Measurements from ENCODE around the gene CAPZB. TPM values are rescaled to one million over a fixed set of nuclear protein-coding genes. Genes with fewer than 3 reads are reported as not detected.
"Not testable (repeated sequence)": the region's sequence is repeated elsewhere in the genome, so short reads cannot be mapped to it uniquely, and the experiment has no call there.

CAPZB gene
- total RNA-seq, 1 experiment from 2014 or later = 99.7 TPM

DNA sequence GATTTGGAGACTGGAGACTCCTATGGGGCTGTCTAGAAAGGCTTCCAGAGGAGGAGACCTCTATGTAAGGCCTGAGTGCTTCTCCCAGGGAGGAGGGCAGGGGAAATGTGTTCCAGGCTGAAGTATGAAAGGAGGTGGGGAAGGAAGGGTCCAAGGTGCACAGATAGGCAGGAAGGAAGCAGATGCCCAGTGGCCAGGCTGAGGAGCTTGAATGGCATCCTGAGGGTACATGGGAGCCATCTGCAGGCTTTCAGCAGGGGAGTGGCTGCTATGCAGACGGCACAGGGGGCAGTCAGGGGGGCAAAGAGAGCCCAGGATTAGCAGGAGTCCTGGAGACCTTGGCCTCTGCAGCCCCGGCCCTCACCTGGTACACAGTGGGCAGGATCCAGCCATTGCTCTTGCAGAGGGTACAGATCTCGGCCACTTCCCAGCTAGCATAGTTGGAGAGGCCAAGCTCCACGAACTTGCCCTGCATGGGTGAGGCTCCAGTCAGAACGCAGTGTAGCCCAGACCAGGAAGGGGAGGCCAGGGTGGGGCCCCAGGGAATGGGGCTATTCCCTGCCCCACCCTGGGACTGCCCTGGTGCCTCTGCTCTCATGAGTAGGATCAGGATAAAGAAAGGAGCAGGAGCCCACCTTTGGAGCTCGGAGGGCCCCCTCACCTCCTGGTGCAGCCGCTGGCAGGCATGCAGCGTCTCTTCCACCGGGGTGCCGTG lies 177.4 kb downstream of the CAPZB start:
- no peaks in the 10 kb centered on the region for H3K27me3 ChIP-seq
- no peak overlapping the region for H3K27ac ChIP-seq
- H3K9me3 ChIP-seq (replicated peaks) = no peaks in the 10 kb centered on the region
- DNase-seq = no peak
- peaks cover 41% of the 10 kb centered on the region for H3K36me3 ChIP-seq
- H3K4me3 ChIP-seq = no peak overlapping the region
- no peaks in the 10 kb centered on the region for H3K4me1 ChIP-seq

DNA sequence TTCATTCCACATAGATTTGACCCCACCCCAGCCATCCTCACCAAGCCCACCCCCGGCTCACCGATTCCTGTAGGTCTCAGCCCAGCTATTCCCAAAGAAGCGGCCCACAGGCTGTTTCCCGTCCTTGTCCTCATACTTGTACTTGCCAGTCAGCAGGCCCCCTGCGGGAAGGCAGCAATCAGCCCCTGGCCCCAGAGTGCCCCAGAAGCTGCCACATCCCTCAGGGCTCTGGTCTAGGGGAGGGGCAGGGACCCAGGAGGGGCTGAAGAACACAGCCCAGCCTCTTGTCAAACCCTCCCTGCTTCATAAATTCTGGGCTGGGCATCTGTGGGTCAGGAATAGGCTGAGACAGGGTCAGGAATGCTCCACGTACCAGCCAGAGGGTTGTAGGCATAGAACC lies 178.4 kb downstream of the CAPZB start:
- peaks cover 49% of the 10 kb centered on the region for H3K36me3 ChIP-seq
- DNase-seq = no peak

DNA sequence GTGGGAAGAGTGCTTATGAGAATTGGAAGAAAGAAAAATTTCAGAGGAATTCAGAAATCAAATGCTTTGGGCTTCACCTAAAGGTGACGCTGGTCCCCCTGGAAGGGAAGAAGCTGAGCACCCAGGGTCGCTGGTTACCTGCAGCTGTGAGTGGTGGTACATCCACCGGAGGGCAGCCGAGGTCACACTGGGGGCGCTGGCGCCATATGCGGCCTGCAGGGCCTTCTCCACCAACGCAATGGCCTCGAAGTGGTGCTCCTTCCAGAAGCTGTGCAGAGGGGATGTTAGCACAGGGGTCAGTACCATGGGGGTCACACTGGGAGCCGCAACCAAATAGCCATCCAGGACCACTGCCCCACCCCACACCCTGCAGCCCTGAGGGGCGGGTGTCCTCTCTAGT lies 179.5 kb downstream of the CAPZB start:
- Histone ChIP-seq H3K4me3 (no peak overlapping the region), H3K36me3 (peaks cover 49% of the 10 kb centered on the region), H3K9me3 (replicated peaks) (no peaks in the 10 kb centered on the region), H3K27ac (no peak overlapping the region), H3K27me3 (no peaks in the 10 kb centered on the region), H3K4me1 (no peaks in the 10 kb centered on the region)
- no peak for DNase-seq

More for the DNA sequence above, 178.4 kb downstream of the CAPZB start:
- Histone ChIP-seq H3K27me3 (no peaks in the 10 kb centered on the region), H3K27ac (no peak overlapping the region), H3K9me3 (replicated peaks) (no peaks in the 10 kb centered on the region), H3K4me1 (no peaks in the 10 kb centered on the region), H3K4me3 (no peak overlapping the region)

DNA sequence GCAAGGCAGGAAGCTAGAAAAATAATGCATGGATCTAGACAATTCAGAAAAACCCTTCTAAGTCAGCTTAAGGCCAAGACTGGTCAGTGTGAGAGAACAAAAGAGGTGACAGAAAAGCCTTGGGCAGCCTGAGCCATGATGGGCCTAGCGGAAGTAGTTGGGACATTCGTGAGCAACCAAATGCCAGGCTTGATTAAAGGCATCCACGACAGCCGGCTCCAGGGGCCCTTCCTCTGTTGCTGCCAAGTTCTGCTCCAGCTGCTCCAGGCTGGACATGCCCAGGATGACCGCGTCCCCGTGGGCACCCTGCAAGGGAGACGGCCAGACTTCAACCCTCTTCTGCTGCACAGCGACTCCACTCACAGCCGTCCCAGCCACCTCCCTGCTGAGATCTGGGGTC lies 181.3 kb downstream of the CAPZB start:
- not testable (repeated sequence) for DNase-seq; H3K27me3 ChIP-seq; H3K4me1 ChIP-seq; H3K9me3 ChIP-seq (replicated peaks); H3K27ac ChIP-seq; H3K4me3 ChIP-seq
- H3K36me3 ChIP-seq = peaks cover 47% of the 10 kb centered on the region

DNA sequence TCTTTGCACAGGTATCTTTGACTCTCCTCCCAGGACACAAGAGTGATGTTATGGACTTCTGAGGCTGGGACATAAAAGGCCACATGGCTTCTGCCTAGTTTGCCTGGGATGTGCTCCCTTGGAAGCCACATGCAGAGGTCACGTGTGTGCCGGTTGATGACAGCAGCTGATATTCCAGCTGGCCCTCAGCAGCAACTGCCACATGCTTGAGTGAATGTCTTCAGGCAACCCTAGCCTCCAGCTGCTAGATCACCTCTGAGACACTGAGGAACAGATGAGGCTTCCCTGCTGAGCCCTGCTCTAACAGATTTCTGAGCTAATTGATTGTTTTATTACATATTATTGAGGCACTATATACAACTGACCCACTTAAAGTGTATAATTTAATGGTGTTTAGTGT lies 185.1 kb downstream of the CAPZB start:
- H3K27ac ChIP-seq = no peak overlapping the region
- DNase-seq = peak in 1 of 2 experiments; percentile 30
- H3K36me3 ChIP-seq = peaks cover 26% of the 10 kb centered on the region
- H3K4me3 ChIP-seq = no peak overlapping the region
- no peaks in the 10 kb centered on the region; the same call in 1 of the 2 replicates for H3K9me3 ChIP-seq (replicated peaks)
- no peaks in the 10 kb centered on the region for H3K27me3 ChIP-seq
- no peaks in the 10 kb centered on the region for H3K4me1 ChIP-seq

DNA sequence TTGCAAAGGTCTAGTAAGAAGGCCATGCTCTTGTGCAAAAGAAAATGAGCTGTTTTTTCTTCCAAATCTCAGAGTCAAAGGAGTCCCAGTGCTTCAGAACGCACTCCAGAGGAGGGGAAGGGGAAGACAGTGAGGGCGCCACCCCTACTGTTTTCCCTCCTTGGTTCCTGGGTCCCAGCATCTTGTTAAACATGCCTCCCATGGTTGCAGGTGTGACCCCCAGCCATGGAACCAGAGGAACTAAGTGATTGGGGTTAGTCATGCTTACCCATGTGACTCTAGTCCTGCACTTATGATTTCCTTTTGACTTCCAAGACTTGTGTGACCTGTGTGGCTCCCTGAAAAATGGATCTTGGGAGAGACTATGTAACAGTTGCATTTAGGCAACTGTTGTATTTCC lies 190.7 kb downstream of the CAPZB start:
- Histone ChIP-seq H3K4me1 (no peaks in the 10 kb centered on the region), H3K27ac (no peak overlapping the region), H3K4me3 (no peak overlapping the region), H3K9me3 (replicated peaks) (peaks cover 11% of the 10 kb centered on the region; the same call in 1 of the 2 replicates), H3K27me3 (no peaks in the 10 kb centered on the region), H3K36me3 (no peaks in the 10 kb centered on the region)
- no peak for DNase-seq

DNA sequence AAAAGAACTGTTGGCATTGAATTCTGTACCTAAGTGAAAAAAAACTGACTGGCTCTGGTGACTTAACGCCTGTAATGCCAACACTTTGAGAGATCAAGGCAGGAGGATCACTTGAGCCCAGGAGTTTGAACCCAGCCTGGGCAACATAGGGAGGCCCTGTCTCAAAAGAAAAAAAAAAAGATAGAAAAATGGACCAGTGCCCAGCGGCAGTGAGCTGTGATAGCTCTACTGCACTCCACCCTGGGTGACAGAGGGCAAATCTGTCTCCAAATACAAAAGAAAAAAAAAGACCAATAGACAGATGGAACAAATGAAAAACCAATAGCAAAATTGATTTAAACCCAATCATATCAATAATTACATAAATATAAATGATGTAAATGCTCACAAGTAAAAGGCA lies 196.1 kb downstream of the CAPZB start:
- H3K27ac ChIP-seq = no peak overlapping the region
- DNase-seq = no peak
- no peaks in the 10 kb centered on the region for H3K4me1 ChIP-seq
- H3K9me3 ChIP-seq (replicated peaks) = peaks cover 1% of the 10 kb centered on the region; the same call in 1 of the 2 replicates
- H3K4me3 ChIP-seq = no peak overlapping the region
- H3K36me3 ChIP-seq = no peaks in the 10 kb centered on the region
- no peaks in the 10 kb centered on the region for H3K27me3 ChIP-seq

Other genes with a start within 250 kb of the CAPZB start
- gene EMC1, start 234.0 kb downstream of the CAPZB start, total RNA-seq (2014; rRNA removed; shearing (Covaris generic)) = 60.9 and 68.5 TPM in 2 replicates
- 84.7 and 87.0 TPM in 2 replicates for gene MRTO4, start 233.7 kb downstream of the CAPZB start, total RNA-seq (2014; rRNA removed; shearing (Covaris generic))
- 0.06 and 0.25 TPM in 2 replicates for gene AKR7A3, start 196.8 kb downstream of the CAPZB start, total RNA-seq (2014; rRNA removed; shearing (Covaris generic))
- gene AKR7A2, start 173.4 kb downstream of the CAPZB start, total RNA-seq (2014; rRNA removed; shearing (Covaris generic)) = 64.0 and 71.6 TPM in 2 replicates
- 31.3 and 33.4 TPM in 2 replicates for gene SLC66A1, start 173.2 kb downstream of the CAPZB start, total RNA-seq (2014; rRNA removed; shearing (Covaris generic))
- gene NBL1, start 158.8 kb upstream of the CAPZB start, total RNA-seq (2014; rRNA removed; shearing (Covaris generic)) = 3.5 and 4.4 TPM in 2 replicates
- 0.05 TPM in 1 of 2 replicates, not detected in the other for gene HTR6, start 179.3 kb upstream of the CAPZB start, total RNA-seq (2014; rRNA removed; shearing (Covaris generic))